H9 (cell line): ENCODE data around the gene THBS2. TPM values are rescaled to one million over a fixed set of nuclear protein-coding genes. Genes with fewer than 3 reads are reported as not detected.

Experiments
- DNase-seq: peaks from one replicate; pipeline ENCODE4 v3.0.0-alpha.2; 2017
- H2AFZ ChIP-seq: one replicate; pipeline ENCODE4 v1.6.1; 2013; ENCODE audit warnings: mild to moderate bottlenecking, low read length, control low read depth, moderate library complexity
- H2AK5ac ChIP-seq: 2 replicates; pipeline ENCODE4 v1.6.1; 2013; ENCODE audit warnings: low read length, control low read depth, mixed read lengths; ENCODE audit not compliant: insufficient read length
- H2BK120ac ChIP-seq: one replicate; pipeline ENCODE4 v1.6.1; 2013; ENCODE audit warnings: low read depth, mild to moderate bottlenecking, low read length, control low read depth, inconsistent platforms; ENCODE audit not compliant: poor library complexity, severe bottlenecking
- H2BK12ac ChIP-seq: 2 replicates; pipeline ENCODE4 v1.6.1; 2013; ENCODE audit warnings: low read length, control low read depth, mixed read lengths, low read depth; ENCODE audit not compliant: insufficient read length
- H2BK15ac ChIP-seq: 2 replicates; pipeline ENCODE4 v1.6.1; 2013; ENCODE audit warnings: low read depth, low read length, control low read depth
- H2BK20ac ChIP-seq: one replicate; pipeline ENCODE4 v1.6.1; 2013; ENCODE audit warnings: low read depth, mild to moderate bottlenecking, low read length, control low read depth, inconsistent platforms; ENCODE audit not compliant: poor library complexity, severe bottlenecking
- H2BK5ac ChIP-seq: 2 replicates; pipeline ENCODE4 v1.6.1; 2013; ENCODE audit warnings: low read length, control low read depth, mixed read lengths; ENCODE audit not compliant: insufficient read length
- H3K14ac ChIP-seq: 2 replicates; pipeline ENCODE4 v1.6.1; 2013; ENCODE audit warnings: low read length, control low read depth; ENCODE audit not compliant: insufficient read depth
- H3K18ac ChIP-seq: 2 replicates; pipeline ENCODE4 v1.6.1; 2013; ENCODE audit warnings: low read depth, mild to moderate bottlenecking, mixed read lengths, low read length, control low read depth; ENCODE audit not compliant: insufficient read length
- H3K23ac ChIP-seq: 2 replicates; pipeline ENCODE4 v1.6.1; 2013; ENCODE audit warnings: low read length, control low read depth, mixed read lengths, low read depth; ENCODE audit not compliant: insufficient read length
- H3K23me2 ChIP-seq: 2 replicates; pipeline ENCODE4 v1.6.1; 2013; ENCODE audit warnings: low read depth, mild to moderate bottlenecking, mixed read lengths, low read length, control low read depth; ENCODE audit not compliant: insufficient read length, poor library complexity, severe bottlenecking
- H3K27ac ChIP-seq: 2 replicates; pipeline ENCODE4 v1.5.1; 2013; ENCODE audit warnings: low read length, control low read depth, mixed read lengths, low read depth; ENCODE audit not compliant: insufficient read length
- H3K27me3 ChIP-seq: 2 replicates; pipeline ENCODE4 v1.6.1; 2013; ENCODE audit warnings: low read length, control low read depth, inconsistent platforms; ENCODE audit not compliant: insufficient read depth
- H3K4ac ChIP-seq: 2 replicates; pipeline ENCODE4 v1.6.1; 2013; ENCODE audit warnings: low read depth, mild to moderate bottlenecking, control low read depth, inconsistent platforms, low read length, moderate library complexity
- H3K4me1 ChIP-seq: 2 replicates; pipeline ENCODE4 v1.6.1; 2013; ENCODE audit warnings: low read length, control low read depth, inconsistent platforms; ENCODE audit not compliant: insufficient read depth
- H3K4me2 ChIP-seq: 2 replicates; pipeline ENCODE4 v1.6.1; 2013; ENCODE audit warnings: low read length, control low read depth, mixed read lengths; ENCODE audit not compliant: insufficient read length, insufficient read depth
- H3K56ac ChIP-seq: 2 replicates; pipeline ENCODE4 v1.6.1; 2013; ENCODE audit warnings: low read depth, mild to moderate bottlenecking, mixed read lengths, low read length, control low read depth; ENCODE audit not compliant: insufficient read length
- H3K79me1 ChIP-seq: 2 replicates; pipeline ENCODE4 v1.6.1; 2013; ENCODE audit warnings: low read depth, mild to moderate bottlenecking, moderate library complexity, low read length, control low read depth, inconsistent platforms; ENCODE audit not compliant: insufficient read depth, poor library complexity, severe bottlenecking
- H3K79me2 ChIP-seq: 2 replicates; pipeline ENCODE4 v1.6.1; 2013; ENCODE audit warnings: low read length, control low read depth, inconsistent platforms; ENCODE audit not compliant: insufficient read depth
- H3K9ac ChIP-seq: 2 replicates; pipeline ENCODE4 v1.6.1; 2013; ENCODE audit warnings: low read length, control low read depth, mixed read lengths; ENCODE audit not compliant: insufficient read length; ENCODE audit errors: extremely low read depth
- H3K9me3 ChIP-seq: one replicate; pipeline ENCODE4 v1.6.1; 2013; ENCODE audit warnings: low read depth, low read length, inconsistent platforms; ENCODE audit not compliant: control insufficient read depth
- H3T11ph ChIP-seq: one replicate; pipeline ENCODE4 v1.6.1; 2013; ENCODE audit warnings: mild to moderate bottlenecking, low read length, control low read depth, inconsistent platforms
- H4K20me1 ChIP-seq: one replicate; pipeline ENCODE4 v1.6.1; 2013; ENCODE audit not compliant: control insufficient read depth, insufficient read length, insufficient read depth
- H4K5ac ChIP-seq: 2 replicates; pipeline ENCODE4 v1.6.1; 2013; ENCODE audit warnings: low read depth, mild to moderate bottlenecking, mixed read lengths, low read length, control low read depth; ENCODE audit not compliant: insufficient read length
- H4K8ac ChIP-seq: replicated peaks from 2 replicates; pipeline ENCODE4 v1.6.1; 2013; ENCODE audit warnings: low read length, control low read depth, mixed read lengths, low read depth; ENCODE audit not compliant: insufficient read length
- H4K91ac ChIP-seq: 2 replicates; pipeline ENCODE4 v1.6.1; 2013; ENCODE audit warnings: low read depth, mild to moderate bottlenecking, moderate library complexity, mixed read lengths, low read length, control low read depth; ENCODE audit not compliant: insufficient read length
- H3K27ac Mint-ChIP-seq, 3 experiments: 2 replicates in 2 of 3; 3 replicates in 1 of 3; pipeline ENCODE4 v1.8.0; 2020 to 2021; ENCODE audit warnings: mixed read lengths in 3 of 3, mild to moderate bottlenecking in 1 of 3, moderate library complexity in 1 of 3
- H3K27me3 Mint-ChIP-seq: 2 replicates; pipeline ENCODE4 v1.8.0; 2021; ENCODE audit warnings: low read depth, mild to moderate bottlenecking, moderate library complexity, mixed read lengths
- H3K36me3 Mint-ChIP-seq, 3 experiments: 2 replicates in 2 of 3; 3 replicates in 1 of 3; pipeline ENCODE4 v1.8.0; 2020 to 2021; ENCODE audit warnings: low read depth in 3 of 3, mixed read lengths in 3 of 3; ENCODE audit not compliant: insufficient read depth in 1 of 3
- H3K4me1 Mint-ChIP-seq, 2 experiments: 2 replicates each; pipeline ENCODE4 v1.8.0; 2020; ENCODE audit warnings: mixed read lengths in 2 of 2
- H3K4me3 Mint-ChIP-seq, 2 experiments: 2 replicates in 1 of 2; 3 replicates in 1 of 2; pipeline ENCODE4 v1.8.0; 2020 to 2021; ENCODE audit warnings: mild to moderate bottlenecking in 2 of 2, mixed read lengths in 2 of 2, moderate library complexity in 1 of 2
- H3K9me3 Mint-ChIP-seq, 2 experiments: 2 replicates in 1 of 2; 3 replicates in 1 of 2; pipeline ENCODE4 v1.8.0; 2020; ENCODE audit warnings: mild to moderate bottlenecking in 2 of 2, mixed read lengths in 2 of 2, moderate library complexity in 1 of 2
- WGBS: extraction: QIAGEN DNeasy Blood & Tissue Kit; methylation state at CpG from one replicate; pipeline ENCODE4 v1.1.7; 2013; ENCODE audit warnings: missing lambda C conversion rate, low lambda C conversion rate, mixed read lengths; ENCODE audit not compliant: insufficient read length; ENCODE audit errors: extremely low coverage; 5-methylcytosine and 5-hydroxymethylcytosine counted together
- total RNA-seq: library from RNA; stranded (reverse); gene quantifications from 2 replicates; pipeline ENCODE4 v1.2.1, GENCODE V29; 2021
- TF ChIP-seq, protein P1 (sequence below): fragments of 200-600 bp; sonication (generic); conservative IDR thresholded peaks from 3 replicates; pipeline ENCODE4 v1.8.0; 2021; ENCODE audit warnings: antibody characterized with exemption, mild to moderate bottlenecking

Gene THBS2
- total RNA-seq, 1 experiment from 2014 or later = 14.7 TPM

DNA sequence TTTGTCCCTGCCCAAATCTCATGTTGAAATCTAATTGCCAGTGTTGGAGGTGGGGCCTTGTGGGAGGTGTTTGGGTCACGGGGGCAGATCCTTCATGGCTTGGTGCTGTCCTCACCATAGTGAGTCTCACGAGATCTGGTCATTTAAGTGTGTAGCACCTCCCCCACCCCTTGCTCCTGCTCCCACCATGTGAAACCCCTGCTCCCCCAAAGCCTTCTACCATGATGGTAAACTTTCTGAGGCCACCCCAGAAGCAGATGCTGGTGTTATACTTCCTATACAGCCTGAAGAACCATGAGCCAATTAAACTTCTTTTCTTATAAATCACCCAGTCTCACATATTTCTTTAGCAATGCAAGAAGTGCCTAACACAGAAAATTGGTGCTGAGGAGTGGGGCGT lies 19.9 kb upstream of the THBS2 start:
- Histone ChIP-seq H4K5ac (no peak overlapping the region), H4K91ac (no peak overlapping the region), H4K8ac (no peak overlapping the region), H3K4me2 (no peak overlapping the region), H3K56ac (no peak overlapping the region), H3K79me2 (no peaks in the 10 kb centered on the region), H4K20me1 (no peaks in the 10 kb centered on the region), H3K27me3 (no peaks in the 10 kb centered on the region), H3T11ph (no peak overlapping the region), H3K79me1 (no peaks in the 10 kb centered on the region), H3K27ac (no peak overlapping the region), H3K4ac (no peak overlapping the region), H3K9me3 (no peaks in the 10 kb centered on the region), H2BK15ac (no peak overlapping the region), H2BK12ac (no peak overlapping the region), H3K14ac (no peak overlapping the region), H3K23me2 (no peaks in the 10 kb centered on the region), H3K18ac (no peak overlapping the region), H2BK5ac (no peak overlapping the region), H3K9ac (no peak overlapping the region), H2BK20ac (no peak overlapping the region), H3K4me1 (peaks cover 3% of the 10 kb centered on the region; the same call in 1 of the 2 replicates), H2BK120ac (no peak overlapping the region), H3K23ac (no peak overlapping the region), H2AK5ac (no peak overlapping the region), H2AFZ (no peak overlapping the region)
- peaks cover 6 to 14% of the 10 kb centered on the region in 2 experiments; a peak in 4 of 5 replicates for H3K9me3 Mint-ChIP-seq
- WGBS = no CpG with 5 or more reads among the region's 3 CpGs
- H3K4me1 Mint-ChIP-seq = peaks cover 43% of the 10 kb centered on the region in 2 experiments
- H3K4me3 Mint-ChIP-seq = no peak overlapping the region
- no peak overlapping the region for H3K27ac Mint-ChIP-seq
- peaks cover 0 to 10% (median 4%) of the 10 kb centered on the region in 3 experiments; a peak in 4 of 7 replicates for H3K36me3 Mint-ChIP-seq
- H3K27me3 Mint-ChIP-seq = peaks cover 2% of the 10 kb centered on the region; the same call in 1 of the 2 replicates
- TF ChIP-seq, protein P1, sequence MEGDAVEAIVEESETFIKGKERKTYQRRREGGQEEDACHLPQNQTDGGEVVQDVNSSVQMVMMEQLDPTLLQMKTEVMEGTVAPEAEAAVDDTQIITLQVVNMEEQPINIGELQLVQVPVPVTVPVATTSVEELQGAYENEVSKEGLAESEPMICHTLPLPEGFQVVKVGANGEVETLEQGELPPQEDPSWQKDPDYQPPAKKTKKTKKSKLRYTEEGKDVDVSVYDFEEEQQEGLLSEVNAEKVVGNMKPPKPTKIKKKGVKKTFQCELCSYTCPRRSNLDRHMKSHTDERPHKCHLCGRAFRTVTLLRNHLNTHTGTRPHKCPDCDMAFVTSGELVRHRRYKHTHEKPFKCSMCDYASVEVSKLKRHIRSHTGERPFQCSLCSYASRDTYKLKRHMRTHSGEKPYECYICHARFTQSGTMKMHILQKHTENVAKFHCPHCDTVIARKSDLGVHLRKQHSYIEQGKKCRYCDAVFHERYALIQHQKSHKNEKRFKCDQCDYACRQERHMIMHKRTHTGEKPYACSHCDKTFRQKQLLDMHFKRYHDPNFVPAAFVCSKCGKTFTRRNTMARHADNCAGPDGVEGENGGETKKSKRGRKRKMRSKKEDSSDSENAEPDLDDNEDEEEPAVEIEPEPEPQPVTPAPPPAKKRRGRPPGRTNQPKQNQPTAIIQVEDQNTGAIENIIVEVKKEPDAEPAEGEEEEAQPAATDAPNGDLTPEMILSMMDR = no peak
- no peak for DNase-seq
